OCI-LY1 (cell line): ENCODE data around the gene TUBGCP6.

Experiments
- EZH2 ChIP-seq: fragments of 200-600 bp; sonication (generic), shearing (Covaris generic); IDR thresholded peaks from 2 replicates; pipeline ENCODE4 v1.8.0; 2017; ENCODE audit warnings: borderline replicate concordance, mixed run types, mild to moderate bottlenecking, antibody characterized with exemption, low read length, moderate library complexity, mixed read lengths
- TF ChIP-seq, protein P1 (sequence below): fragments of 200-600 bp; sonication (generic), shearing (Covaris generic); IDR thresholded peaks from 2 replicates; pipeline ENCODE4 v1.5.1; 2017; ENCODE audit warnings: mild to moderate bottlenecking, antibody characterized with exemption, low read length, moderate library complexity, mixed read lengths

DNA sequence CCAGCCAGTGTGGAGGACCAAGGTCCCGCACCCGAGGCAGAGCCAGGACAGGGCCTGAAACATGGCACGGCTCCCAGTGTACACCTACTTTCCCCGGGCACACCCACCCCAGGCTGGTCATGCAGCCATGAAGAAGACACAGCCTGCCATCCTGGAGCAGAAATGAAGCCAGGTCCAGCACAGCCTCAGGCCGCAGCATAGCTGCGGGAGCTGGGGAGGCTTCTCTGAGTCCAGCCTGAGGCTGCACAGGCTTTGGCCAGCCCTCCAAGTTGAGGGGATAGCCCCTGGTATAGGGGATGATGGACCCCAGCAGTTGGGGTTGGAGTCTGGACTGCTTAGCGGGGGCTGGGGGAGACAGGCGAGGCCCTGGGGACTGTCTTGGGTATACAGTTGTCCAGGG, 9.1 kb upstream of the TUBGCP6 start:
- no peak for TF ChIP-seq EZH2
- TF ChIP-seq, protein P1, sequence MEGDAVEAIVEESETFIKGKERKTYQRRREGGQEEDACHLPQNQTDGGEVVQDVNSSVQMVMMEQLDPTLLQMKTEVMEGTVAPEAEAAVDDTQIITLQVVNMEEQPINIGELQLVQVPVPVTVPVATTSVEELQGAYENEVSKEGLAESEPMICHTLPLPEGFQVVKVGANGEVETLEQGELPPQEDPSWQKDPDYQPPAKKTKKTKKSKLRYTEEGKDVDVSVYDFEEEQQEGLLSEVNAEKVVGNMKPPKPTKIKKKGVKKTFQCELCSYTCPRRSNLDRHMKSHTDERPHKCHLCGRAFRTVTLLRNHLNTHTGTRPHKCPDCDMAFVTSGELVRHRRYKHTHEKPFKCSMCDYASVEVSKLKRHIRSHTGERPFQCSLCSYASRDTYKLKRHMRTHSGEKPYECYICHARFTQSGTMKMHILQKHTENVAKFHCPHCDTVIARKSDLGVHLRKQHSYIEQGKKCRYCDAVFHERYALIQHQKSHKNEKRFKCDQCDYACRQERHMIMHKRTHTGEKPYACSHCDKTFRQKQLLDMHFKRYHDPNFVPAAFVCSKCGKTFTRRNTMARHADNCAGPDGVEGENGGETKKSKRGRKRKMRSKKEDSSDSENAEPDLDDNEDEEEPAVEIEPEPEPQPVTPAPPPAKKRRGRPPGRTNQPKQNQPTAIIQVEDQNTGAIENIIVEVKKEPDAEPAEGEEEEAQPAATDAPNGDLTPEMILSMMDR, result no peak
